Tibial artery (tissue), 4 donors: ENCODE results near the gene PGAP3.

Experiments used
- DNase-seq, 2 donors: peaks; one replicate each; pipeline ENCODE4 v3.0.0-alpha.2; 2019
- H3K27ac ChIP-seq, 2 donors: fragments of 200-600 bp; sonication (generic) in 1 of 2; 1 replicate in 1 of 2; 2 replicates in 1 of 2; pipeline ENCODE4 v1.5.1; 2018 to 2019; ENCODE audit warnings: mild to moderate bottlenecking in 1 of 2
- H3K27me3 ChIP-seq, 2 donors: fragments of 200-600 bp; sonication (generic) in 1 of 2; one replicate each; pipeline versions ENCODE4 v1.5.1 to v1.6.0; 2016 to 2019
- H3K36me3 ChIP-seq, 3 donors: fragments of 200-600 bp; sonication (generic) in 2 of 3; one replicate each; pipeline ENCODE4 v1.5.1; 2016 to 2019; ENCODE audit warnings: mild to moderate bottlenecking in 2 of 3
- H3K4me1 ChIP-seq, 4 donors: fragments of 200-600 bp; sonication (generic) in 2 of 4; 1 replicate in 3 of 4; 2 replicates in 1 of 4; pipeline ENCODE4 v1.5.1; 2016 to 2019
- H3K4me3 ChIP-seq, 2 donors: fragments of 200-600 bp; sonication (generic) in 1 of 2; 1 replicate in 1 of 2; 2 replicates in 1 of 2; pipeline ENCODE4 v1.5.1; 2018 to 2019; ENCODE audit warnings: mild to moderate bottlenecking in 2 of 2
- H3K9me3 ChIP-seq, 3 donors: fragments of 200-600 bp; sonication (generic) in 1 of 3; one replicate each; pipeline ENCODE4 v1.5.1; 2016 to 2019
- CTCF ChIP-seq, 2 experiments: fragments of 200-600 bp in 1 of 2; fragments of 450-650 bp in 1 of 2; IDR thresholded peaks; one replicate each; pipeline ENCODE4 v1.5.1; 2017 to 2019; ENCODE audit warnings: antibody characterized with exemption in 2 of 2, mild to moderate bottlenecking in 1 of 2, moderate library complexity in 1 of 2
- intact Hi-C: fragments of 100-400 bp; cut with DNase I; formaldehyde crosslinking; loops from one replicate; pipeline ENCODE4 v1.15.0; 2023; ENCODE audit warnings: low total_unique reads

PGAP3 gene

DNA sequence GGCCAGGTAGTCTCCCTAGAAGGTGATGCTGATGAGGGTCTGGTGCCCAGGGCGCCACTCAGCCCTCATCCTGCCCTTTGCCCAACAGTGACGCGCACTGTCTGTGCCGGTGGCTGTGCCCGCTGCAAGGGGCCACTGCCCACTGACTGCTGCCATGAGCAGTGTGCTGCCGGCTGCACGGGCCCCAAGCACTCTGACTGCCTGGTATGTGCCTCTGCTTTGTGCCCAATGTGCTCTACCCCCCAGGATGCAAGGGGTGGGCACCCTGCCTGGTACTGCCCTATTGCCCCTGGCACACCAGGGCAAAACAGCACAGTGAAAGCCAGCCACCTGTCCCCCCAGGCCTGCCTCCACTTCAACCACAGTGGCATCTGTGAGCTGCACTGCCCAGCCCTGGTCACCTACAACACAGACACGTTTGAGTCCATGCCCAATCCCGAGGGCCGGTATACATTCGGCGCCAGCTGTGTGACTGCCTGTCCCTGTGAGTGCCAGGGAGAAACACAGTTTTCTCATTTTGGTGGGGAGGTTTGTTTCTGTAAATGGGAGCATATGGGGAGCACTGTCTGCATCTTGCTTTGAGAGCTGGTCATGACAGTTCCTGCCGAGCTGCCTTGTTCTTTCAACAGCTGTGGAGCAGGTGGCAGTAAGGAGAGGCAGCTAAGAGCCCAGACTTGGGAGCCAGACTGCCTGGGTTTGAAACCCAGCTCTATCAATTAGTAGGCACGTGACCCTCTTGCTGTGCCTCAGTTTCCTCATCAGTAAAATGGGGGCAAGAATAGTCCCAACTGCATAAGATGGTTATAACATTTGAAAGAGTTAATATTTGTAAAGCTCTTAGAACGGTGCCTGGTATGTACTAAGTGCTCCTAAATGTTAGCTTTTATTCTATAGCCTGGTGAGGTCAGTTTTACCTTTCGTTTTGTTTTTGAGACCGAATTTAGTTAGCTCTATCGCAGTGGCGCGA, 22.4 kb upstream of the PGAP3 start:
- peaks cover 0 to 34% (median 19%) of the 10 kb centered on the region in 4 donors for H3K4me1 ChIP-seq
- no peak overlapping the region for H3K27ac ChIP-seq
- H3K9me3 ChIP-seq: no peaks in the 10 kb centered on the region
- DNase-seq: no peak
- no peaks in the 10 kb centered on the region for H3K27me3 ChIP-seq
- intact Hi-C loops: no loop called here
- peaks cover 69 to 86% (median 69%) of the 10 kb centered on the region in 3 donors for H3K36me3 ChIP-seq
- H3K4me3 ChIP-seq: no peak overlapping the region
- TF ChIP-seq CTCF (IDR thresholded peaks at IDR 0.05): no peak

DNA sequence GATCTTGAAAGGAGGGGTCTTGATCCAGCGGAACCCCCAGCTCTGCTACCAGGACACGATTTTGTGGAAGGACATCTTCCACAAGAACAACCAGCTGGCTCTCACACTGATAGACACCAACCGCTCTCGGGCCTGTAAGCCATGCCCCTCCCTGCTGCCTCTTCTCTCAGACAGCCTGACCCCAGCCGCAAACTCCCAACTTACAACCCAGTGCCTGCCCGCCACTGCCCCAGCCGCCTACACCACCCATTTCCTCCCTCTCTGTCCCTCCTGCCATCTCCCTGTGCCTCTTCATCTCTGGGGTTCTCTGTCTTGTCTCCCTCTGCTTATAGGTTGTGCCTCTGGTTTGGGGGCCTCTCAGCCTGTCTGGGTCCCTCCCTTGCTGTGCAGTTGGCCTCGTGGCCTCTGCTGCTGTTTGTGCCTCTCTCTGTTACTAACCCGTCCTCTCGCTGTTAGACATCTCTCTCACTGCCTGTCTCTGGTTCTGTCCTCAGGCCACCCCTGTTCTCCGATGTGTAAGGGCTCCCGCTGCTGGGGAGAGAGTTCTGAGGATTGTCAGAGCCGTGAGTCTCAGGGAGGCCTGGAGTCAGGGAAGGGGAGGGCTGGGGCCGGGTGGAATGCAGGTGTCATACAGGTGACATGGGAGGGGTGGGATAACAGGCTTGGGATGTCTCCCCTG, 21.6 kb upstream of the PGAP3 start:
- intact Hi-C loops: no loop called here
- DNase-seq: no peak
- TF ChIP-seq CTCF (IDR thresholded peaks at IDR 0.05): no peak
- no peaks in the 10 kb centered on the region for H3K27me3 ChIP-seq
- no peak overlapping the region for H3K4me3 ChIP-seq
- H3K9me3 ChIP-seq: no peaks in the 10 kb centered on the region
- peaks cover 0 to 38% (median 27%) of the 10 kb centered on the region in 4 donors for H3K4me1 ChIP-seq
- H3K36me3 ChIP-seq: peaks cover 62 to 78% (median 63%) of the 10 kb centered on the region in 3 donors
- no peak overlapping the region for H3K27ac ChIP-seq

- Histone ChIP-seq H3K36me3 (peaks cover 45 to 53% (median 51%) of the 10 kb centered on the region in 3 donors), H3K4me1 (peaks cover 0 to 62% (median 45%) of the 10 kb centered on the region in 4 donors), H3K4me3 (no peak overlapping the region), H3K27me3 (no peaks in the 10 kb centered on the region), H3K9me3 (no peaks in the 10 kb centered on the region), H3K27ac (peak overlapping the region; percentile 81 to 98)
- DNase-seq: no peak
- no peak for TF ChIP-seq CTCF (IDR thresholded peaks at IDR 0.05)
- intact Hi-C loops: no loop called here
These were observed 19.1 kb upstream of the PGAP3 start for GRCh38 chr17:39706921-39707337.

GRCh38 chr17:39706383-39706782, 18.5 kb upstream of the PGAP3 start:
- Histone ChIP-seq H3K27me3 (no peaks in the 10 kb centered on the region), H3K27ac (peak overlapping the region; percentile 81 to 98), H3K36me3 (peaks cover 42 to 47% (median 46%) of the 10 kb centered on the region in 3 donors), H3K9me3 (no peaks in the 10 kb centered on the region), H3K4me1 (peaks cover 0 to 66% (median 50%) of the 10 kb centered on the region in 4 donors), H3K4me3 (no peak overlapping the region)
- intact Hi-C loops: no loop called here
- no peak for DNase-seq
- TF ChIP-seq CTCF (IDR thresholded peaks at IDR 0.05): no peak

GRCh38 chr17:39705786-39706348, 18.0 kb upstream of the PGAP3 start:
- Histone ChIP-seq H3K36me3 (peaks cover 37 to 42% (median 40%) of the 10 kb centered on the region in 3 donors), H3K4me3 (peak overlapping the region in 1 of 2 donors; percentile 18), H3K9me3 (no peaks in the 10 kb centered on the region), H3K4me1 (peaks cover 0 to 71% (median 55%) of the 10 kb centered on the region in 4 donors), H3K27ac (peak overlapping the region; percentile 81 to 98), H3K27me3 (no peaks in the 10 kb centered on the region)
- peak in 1 of 2 experiments; percentile 7 for TF ChIP-seq CTCF (IDR thresholded peaks at IDR 0.05)
- intact Hi-C loops: no loop called here
- peak in 1 of 2 donors; percentile 83 for DNase-seq
